Neuron (in vitro differentiated cells): ENCODE measurements around the gene CDK5R2.

Experiments
- H2AFZ ChIP-seq: one replicate; pipeline ENCODE4 v1.6.1; 2013; ENCODE audit warnings: low read depth, mild to moderate bottlenecking, inconsistent platforms, low read length, moderate library complexity
- H3K27me3 ChIP-seq: one replicate; pipeline ENCODE4 v1.6.1; 2013; ENCODE audit warnings: low read length; ENCODE audit not compliant: insufficient read depth
- H3K36me3 ChIP-seq: one replicate; pipeline ENCODE4 v1.6.1; 2013; ENCODE audit warnings: low read length; ENCODE audit not compliant: insufficient read depth
- H3K4me1 ChIP-seq: one replicate; pipeline ENCODE4 v1.6.1; 2013; ENCODE audit warnings: low read length; ENCODE audit not compliant: insufficient read depth
- H3K4me3 ChIP-seq: 2 replicates; pipeline ENCODE4 v1.5.1; 2013; ENCODE audit warnings: mild to moderate bottlenecking, low read length, moderate library complexity
- H3K9me3 ChIP-seq: one replicate; pipeline ENCODE4 v1.6.1; 2013; ENCODE audit warnings: low read length

Gene CDK5R2

GRCh38 chr2:218954541-218955300 is 4.7 kb upstream of the CDK5R2 start:
- H3K4me1 ChIP-seq = peaks cover 5% of the 10 kb centered on the region

GRCh38 chr2:218956039-218956438 is 3.4 kb upstream of the CDK5R2 start:
- no peaks in the 10 kb centered on the region for H3K36me3 ChIP-seq
- peaks cover 11% of the 10 kb centered on the region for H3K4me1 ChIP-seq
- H3K27me3 ChIP-seq = peaks cover 43% of the 10 kb centered on the region
- no peaks in the 10 kb centered on the region for H3K9me3 ChIP-seq
- H2AFZ ChIP-seq = no peak overlapping the region
- H3K4me3 ChIP-seq = no peak overlapping the region

More at GRCh38 chr2:218954541-218955300, 4.7 kb upstream of the CDK5R2 start:
- no peak overlapping the region for H3K4me3 ChIP-seq
- H3K27me3 ChIP-seq = peaks cover 30% of the 10 kb centered on the region
- no peaks in the 10 kb centered on the region for H3K9me3 ChIP-seq
- H2AFZ ChIP-seq = no peak overlapping the region
- H3K36me3 ChIP-seq = no peaks in the 10 kb centered on the region

GRCh38 chr2:218957671-218958070 is 1.8 kb upstream of the CDK5R2 start:
- Histone ChIP-seq H3K4me1 (peaks cover 20% of the 10 kb centered on the region), H2AFZ (no peak overlapping the region), H3K9me3 (no peaks in the 10 kb centered on the region), H3K27me3 (peaks cover 50% of the 10 kb centered on the region), H3K36me3 (no peaks in the 10 kb centered on the region), H3K4me3 (no peak overlapping the region)

GRCh38 chr2:218958276-218958675 is 1.2 kb upstream of the CDK5R2 start:
- Histone ChIP-seq H3K36me3 (no peaks in the 10 kb centered on the region), H3K27me3 (peaks cover 50% of the 10 kb centered on the region), H2AFZ (no peak overlapping the region), H3K9me3 (no peaks in the 10 kb centered on the region), H3K4me3 (no peak overlapping the region), H3K4me1 (peaks cover 22% of the 10 kb centered on the region)

- peak overlapping the region; percentile 87 for H2AFZ ChIP-seq
- peak overlapping the region; percentile 72 for H3K4me3 ChIP-seq
- H3K4me1 ChIP-seq = peaks cover 37% of the 10 kb centered on the region
- H3K36me3 ChIP-seq = no peaks in the 10 kb centered on the region
- H3K9me3 ChIP-seq = no peaks in the 10 kb centered on the region
- peaks cover 42% of the 10 kb centered on the region for H3K27me3 ChIP-seq
Measured at GRCh38 chr2:218959761-218960308, 369 bp downstream of the CDK5R2 start.

- peaks cover 37% of the 10 kb centered on the region for H3K27me3 ChIP-seq
- H3K4me1 ChIP-seq = peaks cover 37% of the 10 kb centered on the region
- no peaks in the 10 kb centered on the region for H3K36me3 ChIP-seq
- H3K4me3 ChIP-seq = peak overlapping the region; percentile 72
- no peaks in the 10 kb centered on the region for H3K9me3 ChIP-seq
- H2AFZ ChIP-seq = no peak overlapping the region
Measured at GRCh38 chr2:218960309-218961165, 1.1 kb downstream of the CDK5R2 start.

GRCh38 chr2:218961229-218961628 is 1.8 kb downstream of the CDK5R2 start:
- no peaks in the 10 kb centered on the region for H3K36me3 ChIP-seq
- H3K4me3 ChIP-seq = peak overlapping the region; percentile 72
- no peak overlapping the region for H2AFZ ChIP-seq
- H3K9me3 ChIP-seq = no peaks in the 10 kb centered on the region
- H3K27me3 ChIP-seq = peaks cover 34% of the 10 kb centered on the region
- H3K4me1 ChIP-seq = peaks cover 37% of the 10 kb centered on the region

- Histone ChIP-seq H3K4me3 (peak overlapping the region; percentile 72), H3K36me3 (no peaks in the 10 kb centered on the region), H3K9me3 (no peaks in the 10 kb centered on the region), H2AFZ (peak overlapping the region; percentile 69), H3K4me1 (peaks cover 37% of the 10 kb centered on the region), H3K27me3 (peaks cover 36% of the 10 kb centered on the region)
Measured at GRCh38 chr2:218961651-218962570, 2.4 kb downstream of the CDK5R2 start.

- Histone ChIP-seq H2AFZ (peak overlapping the region; percentile 69), H3K4me3 (peak overlapping the region; percentile 53), H3K27me3 (peaks cover 28% of the 10 kb centered on the region), H3K36me3 (no peaks in the 10 kb centered on the region), H3K4me1 (peaks cover 37% of the 10 kb centered on the region), H3K9me3 (no peaks in the 10 kb centered on the region)
Measured at GRCh38 chr2:218962859-218963492, 3.5 kb downstream of the CDK5R2 start.

- no peaks in the 10 kb centered on the region for H3K36me3 ChIP-seq
- H3K9me3 ChIP-seq = no peaks in the 10 kb centered on the region
- peaks cover 37% of the 10 kb centered on the region for H3K4me1 ChIP-seq
- H3K4me3 ChIP-seq = peak overlapping the region; percentile 23
- H3K27me3 ChIP-seq = peaks cover 22% of the 10 kb centered on the region
- no peak overlapping the region for H2AFZ ChIP-seq
Measured at GRCh38 chr2:218963601-218964000, 4.1 kb downstream of the CDK5R2 start.

GRCh38 chr2:218964041-218964771 is 4.7 kb downstream of the CDK5R2 start:
- Histone ChIP-seq H3K4me1 (peaks cover 32% of the 10 kb centered on the region), H3K36me3 (no peaks in the 10 kb centered on the region), H3K4me3 (no peak overlapping the region), H3K9me3 (no peaks in the 10 kb centered on the region), H3K27me3 (peaks cover 22% of the 10 kb centered on the region), H2AFZ (no peak overlapping the region)
